Measurements from ENCODE around the gene LARP1B.
"Not testable (repeated sequence)": the region's sequence is repeated elsewhere in the genome, so short reads cannot be mapped to it uniquely, and the experiment has no call there.

LARP1B gene

DNA sequence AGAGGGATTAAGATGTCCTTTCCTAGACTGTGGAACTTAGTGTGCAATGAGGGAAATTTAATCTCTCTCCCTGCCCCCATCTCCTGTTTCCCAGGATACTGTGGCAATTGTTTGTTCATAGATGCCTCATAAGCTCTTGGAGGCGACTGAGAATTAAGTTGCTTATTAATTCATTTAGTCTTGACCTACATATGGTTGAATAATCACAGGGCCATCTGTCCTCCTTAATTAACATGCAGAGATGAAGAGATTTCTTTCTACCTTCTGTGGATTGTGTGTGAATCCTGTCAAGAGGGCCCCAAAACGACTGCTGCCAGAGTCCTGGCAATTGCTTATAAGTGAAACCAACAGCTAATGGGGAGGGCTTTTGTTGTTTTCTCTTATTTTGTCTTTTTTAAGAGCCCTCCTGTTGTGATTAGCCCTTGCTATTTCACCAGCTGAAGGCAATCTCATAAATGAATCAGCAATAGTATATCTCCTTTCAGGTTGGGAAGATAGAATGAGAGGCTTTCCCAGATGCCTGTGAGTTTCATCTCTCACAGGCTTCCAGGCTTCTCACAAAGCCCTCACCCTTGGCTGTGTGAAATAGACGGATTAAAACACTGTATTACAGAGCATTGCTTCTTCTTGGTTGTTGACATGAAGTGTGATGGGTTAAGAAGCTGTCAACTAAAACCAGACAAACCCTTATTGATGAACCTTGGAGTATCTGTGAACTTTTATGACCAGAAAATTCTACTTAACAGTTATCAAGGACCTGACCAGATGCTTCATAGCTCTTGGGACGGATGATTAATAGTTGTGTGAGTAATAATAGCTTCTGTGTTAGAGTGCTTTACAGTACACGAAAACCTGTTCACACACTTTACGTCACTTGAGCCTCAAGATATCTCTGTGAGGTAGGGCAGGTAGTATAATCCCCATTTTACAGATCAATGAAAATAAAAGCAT is 168.0 kb downstream of the LARP1B start:
- DNase-seq: no peak

DNA sequence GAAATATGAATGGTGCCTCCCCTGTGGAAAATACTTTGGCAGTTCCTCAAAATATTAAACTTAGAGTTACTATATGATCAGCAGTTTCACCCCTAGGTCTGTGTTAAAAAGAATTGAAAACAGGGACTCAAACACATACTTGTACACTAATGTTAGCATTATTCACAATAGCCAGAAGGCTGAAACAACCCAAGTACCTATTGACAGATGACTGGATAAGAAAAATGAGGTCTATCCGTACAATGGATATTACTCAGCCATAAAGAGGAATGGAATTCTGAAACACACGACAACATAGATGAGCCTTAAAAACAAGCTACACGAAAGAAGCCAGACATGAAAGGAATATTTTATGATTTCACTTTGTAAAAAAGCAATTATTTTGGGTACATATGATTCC is 171.6 kb downstream of the LARP1B start:
- no peak for DNase-seq

DNA sequence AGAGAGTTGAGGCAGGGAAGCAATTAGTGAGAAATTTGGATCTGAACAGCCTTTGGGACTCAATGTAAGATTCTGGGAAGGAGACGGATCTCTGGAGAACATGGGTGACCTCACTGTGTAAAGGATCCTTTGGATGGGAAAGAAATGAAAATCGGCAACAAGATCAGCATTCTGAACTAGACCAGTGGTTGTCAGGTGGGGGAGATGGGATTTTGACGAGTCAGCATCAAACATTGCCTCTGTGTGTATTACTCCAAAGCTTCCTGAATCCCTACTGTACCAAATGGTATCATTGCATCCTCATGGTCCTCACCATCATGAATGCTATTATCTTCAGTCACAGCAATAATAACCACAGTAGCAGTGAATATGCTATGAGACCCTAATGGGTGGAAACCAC is 173.7 kb downstream of the LARP1B start:
- no peak for DNase-seq

- no peak for DNase-seq
Measured at GRCh38 chr4:128241019-128241418, 179.9 kb downstream of the LARP1B start.

- DNase-seq: no peak
Measured at GRCh38 chr4:128241425-128241913, 180.4 kb downstream of the LARP1B start.

- DNase-seq: no peak
Measured at GRCh38 chr4:128241981-128242380, 180.9 kb downstream of the LARP1B start.

DNA sequence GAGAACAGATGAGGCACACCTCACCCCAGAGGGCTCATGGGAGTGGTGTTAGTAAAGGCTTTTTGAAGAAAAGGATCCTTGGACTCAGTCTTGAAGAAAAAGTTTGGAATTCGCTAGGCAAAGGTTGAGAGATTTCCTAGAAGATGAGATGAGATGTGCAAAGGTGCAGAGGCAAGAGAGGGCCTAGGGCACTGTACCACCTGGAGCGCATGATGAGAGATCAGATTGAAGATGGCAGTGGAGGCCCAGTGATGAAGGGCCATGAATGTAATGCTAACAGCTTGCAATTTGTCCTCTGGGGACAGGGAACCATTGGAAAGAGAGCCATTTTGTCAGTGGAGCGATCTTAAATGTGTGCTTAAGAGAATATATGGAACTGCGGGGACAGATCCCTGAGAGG is 181.5 kb downstream of the LARP1B start:
- no peak for DNase-seq

- DNase-seq: no peak
Measured at GRCh38 chr4:128244379-128244778, 183.3 kb downstream of the LARP1B start.

DNA sequence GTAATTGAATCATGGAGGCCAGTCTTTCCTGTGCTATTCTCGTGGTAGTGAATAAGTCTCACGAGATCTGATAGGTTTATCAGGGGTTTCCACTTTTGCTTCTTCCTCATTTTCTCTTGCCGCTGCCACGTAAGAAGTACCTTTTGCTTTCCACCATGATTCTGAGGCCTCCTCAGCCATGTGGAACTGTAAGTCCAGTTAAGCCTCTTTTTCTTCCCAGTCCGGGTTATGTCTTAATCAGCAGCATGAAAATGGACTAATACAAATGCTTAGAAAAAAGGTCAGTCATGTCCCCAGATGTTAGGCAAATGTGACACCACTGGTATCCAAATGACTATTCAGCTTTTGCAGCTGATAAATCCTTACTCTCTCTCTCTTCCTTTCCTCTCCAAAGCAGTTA is 184.3 kb downstream of the LARP1B start:
- DNase-seq: not testable (repeated sequence)

GRCh38 chr4:128247906-128248305 is 186.8 kb downstream of the LARP1B start:
- DNase-seq: no peak

DNA sequence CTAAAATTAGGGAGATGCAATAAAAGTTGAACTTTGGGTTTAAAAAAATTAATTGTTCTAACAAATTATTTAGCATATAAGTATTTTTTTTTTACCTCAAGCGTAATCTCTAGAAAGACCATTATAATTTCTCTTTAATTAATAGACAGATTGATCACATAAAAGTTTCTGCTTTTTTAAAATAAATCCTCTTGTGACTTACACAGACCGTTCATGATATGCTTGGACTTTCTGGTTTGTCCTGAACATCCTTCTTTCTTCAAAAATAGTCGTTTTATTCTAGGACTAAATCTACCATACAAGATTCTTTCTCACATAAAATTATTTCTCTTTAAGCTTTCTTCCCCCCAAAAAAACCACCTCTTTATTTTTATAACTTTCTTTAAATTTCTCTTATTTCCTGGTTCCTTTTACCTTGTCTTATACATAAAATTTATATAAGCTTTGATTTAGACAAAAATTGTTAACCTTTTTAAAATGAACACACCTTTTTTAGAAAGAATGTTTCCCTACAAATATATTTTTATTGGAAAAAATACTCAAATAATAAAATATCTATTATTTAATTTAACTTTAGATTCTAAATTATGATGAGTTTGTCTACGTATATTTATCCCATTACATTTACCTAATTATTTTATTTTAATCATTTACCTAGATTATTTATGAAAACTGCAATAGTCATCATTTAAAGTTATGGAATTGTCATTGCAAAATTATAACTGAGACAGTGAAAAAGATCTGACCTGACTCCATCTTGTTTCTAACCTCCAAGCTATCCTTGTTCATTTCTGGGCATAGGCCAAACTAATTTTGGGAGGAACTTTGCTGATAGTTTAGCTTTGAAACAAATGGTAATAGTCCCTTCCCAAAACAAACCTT is 188.9 kb downstream of the LARP1B start:
- DNase-seq: no peak

- DNase-seq: no peak
Measured at GRCh38 chr4:128255906-128256305, 194.8 kb downstream of the LARP1B start.

DNA sequence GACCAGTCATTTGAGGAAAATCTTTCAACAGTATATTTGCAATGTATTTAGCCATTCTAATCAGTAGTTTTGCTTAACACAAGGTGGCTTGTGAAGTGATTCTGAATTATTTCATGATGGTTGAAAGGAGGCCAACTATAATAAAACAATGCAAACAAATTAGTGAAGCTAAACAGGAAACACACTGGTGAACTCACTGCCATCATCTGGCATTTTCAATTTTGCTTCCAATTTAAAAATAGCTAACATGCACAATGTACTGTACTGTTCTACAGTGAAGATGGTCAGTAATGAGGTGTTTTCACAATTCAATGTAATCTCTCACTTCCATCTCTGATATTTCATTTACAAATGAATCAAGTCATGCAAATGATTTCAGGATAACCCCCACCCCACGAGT is 195.4 kb downstream of the LARP1B start:
- no peak for DNase-seq

- not testable (repeated sequence) for DNase-seq
Measured at GRCh38 chr4:128258166-128258565, 197.1 kb downstream of the LARP1B start.

DNA sequence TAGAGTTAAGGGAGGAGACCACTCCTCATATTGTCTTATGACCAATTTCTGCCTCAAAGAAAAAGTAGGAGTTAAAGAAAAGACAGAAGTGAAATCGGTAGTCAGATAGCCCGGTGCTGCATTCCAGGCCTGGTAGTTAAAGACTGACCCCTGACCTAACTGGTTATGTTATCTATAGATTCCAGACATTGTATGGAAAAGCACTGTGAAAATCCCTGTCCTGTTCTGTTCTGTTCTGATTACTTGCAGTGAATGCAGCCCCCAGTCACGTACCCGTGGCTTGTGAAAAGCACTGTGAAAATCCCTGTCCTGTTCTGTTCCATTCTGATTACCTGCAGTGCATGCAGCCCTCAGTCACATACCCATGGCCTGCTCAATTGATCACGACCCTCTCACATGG is 198.8 kb downstream of the LARP1B start:
- DNase-seq: not testable (repeated sequence)

Data from activated T-cell treated with anti-CD3 and anti-CD28 coated beads for 4 hours (primary cell).